Measurements from ENCODE around the gene MYZAP.

MYZAP gene

DNA sequence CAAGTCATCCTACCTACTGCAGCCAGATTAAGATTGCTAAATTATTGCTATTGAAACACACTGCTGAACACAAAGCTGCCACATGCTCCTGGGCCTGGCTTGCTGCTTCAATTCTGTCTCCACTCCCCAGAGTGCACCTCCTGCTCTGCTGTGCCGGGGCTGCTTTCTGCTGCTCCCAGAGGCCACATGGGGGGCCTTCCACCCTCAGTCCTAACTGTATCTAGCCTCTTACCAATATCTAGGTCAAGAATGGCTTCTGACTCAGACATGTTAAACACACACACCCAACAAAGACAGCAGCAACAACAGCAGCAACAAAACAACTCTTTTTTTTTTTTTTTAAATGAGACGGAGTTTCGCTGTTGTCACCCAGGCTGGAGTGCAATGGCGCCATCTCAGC lies 33.0 kb downstream of the MYZAP start:
- no peak for DNase-seq (ENCODE audit: low read depth in 2 of 3, low spot score in 2 of 3)

DNA sequence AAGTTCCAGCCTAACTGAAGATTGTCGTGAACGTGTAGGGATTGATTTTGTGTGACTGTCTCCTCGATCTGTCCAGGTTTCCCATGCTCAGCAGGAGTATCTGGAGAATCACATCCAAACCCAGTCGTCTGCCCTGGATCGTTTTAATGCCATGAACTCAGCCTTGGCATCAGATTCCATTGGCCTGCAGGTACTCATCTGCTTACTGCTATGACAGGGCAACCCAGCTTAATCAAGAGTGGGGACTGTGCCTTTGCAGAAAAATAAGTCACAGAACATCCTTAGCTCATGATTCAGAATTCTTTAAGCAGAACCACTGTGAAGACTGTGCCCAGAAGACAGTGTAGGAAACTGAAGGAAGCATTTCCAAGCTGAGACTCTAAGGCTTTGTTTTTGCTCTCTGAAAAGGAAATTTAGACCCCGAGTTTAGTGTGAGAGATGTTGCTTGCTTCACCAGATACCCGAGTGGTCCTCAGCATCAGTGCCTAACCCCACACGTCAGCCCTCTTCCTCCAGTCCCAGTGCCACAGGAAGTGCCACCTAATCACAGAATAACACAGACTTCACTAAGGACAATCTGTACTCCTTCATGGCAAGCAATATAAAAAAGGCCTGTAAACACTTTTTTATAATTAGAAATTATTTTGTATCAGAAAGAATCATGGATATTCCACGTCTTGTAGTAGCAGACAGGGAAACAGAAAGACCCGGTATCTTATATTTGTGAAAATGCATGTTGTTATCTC lies 34.2 kb downstream of the MYZAP start:
- DNase-seq (ENCODE audit: low read depth in 2 of 3, low spot score in 2 of 3), result no peak

DNA sequence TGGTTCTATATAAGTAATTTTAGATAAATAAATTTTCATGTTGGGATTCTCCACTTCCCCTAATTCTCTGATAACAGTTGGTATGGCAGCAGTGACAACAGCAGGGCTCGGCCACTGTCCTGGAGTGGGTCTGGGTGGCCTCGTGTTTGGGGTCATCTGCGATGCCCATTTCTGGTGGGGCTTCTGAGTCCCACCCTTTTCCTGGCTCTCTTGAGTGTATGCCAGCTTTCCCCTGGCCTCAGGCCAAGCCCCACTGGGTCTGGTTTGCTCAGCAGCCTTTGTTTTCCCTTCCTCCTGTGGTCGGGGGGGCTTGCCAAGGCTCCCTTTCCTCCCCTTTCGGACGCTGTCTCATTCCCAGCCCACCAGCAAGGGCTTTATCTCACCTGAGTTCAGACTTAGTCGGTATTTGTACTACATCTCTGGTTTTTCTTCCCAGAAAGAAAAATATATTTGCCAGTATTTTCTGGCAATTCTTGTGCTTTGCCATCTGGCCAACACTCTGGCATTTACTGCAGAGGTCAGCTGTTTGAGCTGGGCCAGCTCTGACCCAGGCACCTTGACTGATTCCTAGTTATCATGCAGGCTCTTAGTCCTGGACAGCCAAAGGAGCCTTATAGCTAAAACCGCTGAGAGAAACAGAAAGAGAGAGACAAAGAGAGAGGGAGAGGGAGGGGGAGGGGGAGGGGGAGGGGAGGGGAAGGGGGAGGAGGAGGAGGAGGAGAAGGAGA lies 35.2 kb downstream of the MYZAP start:
- DNase-seq (ENCODE audit: low read depth in 2 of 3, low spot score in 2 of 3), result no peak

DNA sequence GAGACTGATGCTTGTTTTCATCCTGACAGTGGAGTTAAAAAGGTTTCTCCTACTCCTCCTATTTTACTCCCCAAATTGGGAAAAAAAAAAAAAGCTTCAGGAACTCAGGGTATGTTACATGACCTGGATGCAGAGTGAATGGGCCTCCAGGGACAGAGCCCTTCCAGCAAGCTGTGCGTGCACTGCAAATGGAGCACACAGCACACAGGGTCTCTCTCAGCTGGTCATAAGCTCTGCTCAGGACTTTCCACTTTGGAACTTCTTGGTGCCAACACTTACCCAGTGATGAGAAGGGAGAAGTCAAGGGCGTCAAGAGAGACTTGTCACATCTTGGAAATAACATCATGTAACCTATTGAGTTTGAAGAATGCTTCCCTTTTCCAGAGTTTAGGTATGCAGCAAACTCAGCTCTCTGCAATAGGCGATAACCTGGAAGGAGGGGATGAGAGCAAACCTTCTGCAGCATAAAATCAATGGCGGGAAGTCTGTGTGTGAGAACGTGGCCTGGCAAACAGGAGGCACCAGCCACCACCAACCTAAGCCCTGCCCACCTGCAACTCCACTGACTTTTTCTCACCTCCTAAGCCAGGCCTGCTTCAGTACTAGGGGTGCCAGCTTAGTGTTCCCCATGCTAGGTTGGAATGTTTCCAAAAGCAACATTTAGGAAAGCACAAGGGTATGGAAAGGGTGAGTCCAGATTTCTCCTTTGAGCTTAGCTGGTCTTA lies 39.8 kb downstream of the MYZAP start:
- no peak for DNase-seq (ENCODE audit: low read depth in 2 of 3, low spot score in 2 of 3)

DNA sequence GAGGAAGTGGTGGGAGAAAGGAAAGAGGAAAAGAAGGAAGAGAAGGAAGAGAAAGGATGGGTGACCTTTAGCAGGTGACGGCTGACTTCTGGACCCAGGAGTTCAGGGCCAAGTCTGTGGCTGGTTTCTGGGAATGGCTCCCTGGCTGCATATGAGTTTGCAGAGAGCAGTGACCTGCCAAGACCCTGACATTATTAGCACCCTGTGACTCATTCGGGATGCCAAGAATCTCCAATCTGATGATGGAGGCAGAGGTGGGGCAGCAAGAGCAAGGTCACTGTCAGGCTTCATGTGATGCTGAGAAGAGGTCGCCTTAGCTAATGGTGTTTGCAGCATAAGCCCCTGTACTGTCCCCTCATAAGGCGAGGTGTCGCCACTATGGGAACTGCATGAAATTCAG lies 42.6 kb downstream of the MYZAP start:
- no peak for DNase-seq (ENCODE audit: low read depth in 2 of 3, low spot score in 2 of 3)

DNA sequence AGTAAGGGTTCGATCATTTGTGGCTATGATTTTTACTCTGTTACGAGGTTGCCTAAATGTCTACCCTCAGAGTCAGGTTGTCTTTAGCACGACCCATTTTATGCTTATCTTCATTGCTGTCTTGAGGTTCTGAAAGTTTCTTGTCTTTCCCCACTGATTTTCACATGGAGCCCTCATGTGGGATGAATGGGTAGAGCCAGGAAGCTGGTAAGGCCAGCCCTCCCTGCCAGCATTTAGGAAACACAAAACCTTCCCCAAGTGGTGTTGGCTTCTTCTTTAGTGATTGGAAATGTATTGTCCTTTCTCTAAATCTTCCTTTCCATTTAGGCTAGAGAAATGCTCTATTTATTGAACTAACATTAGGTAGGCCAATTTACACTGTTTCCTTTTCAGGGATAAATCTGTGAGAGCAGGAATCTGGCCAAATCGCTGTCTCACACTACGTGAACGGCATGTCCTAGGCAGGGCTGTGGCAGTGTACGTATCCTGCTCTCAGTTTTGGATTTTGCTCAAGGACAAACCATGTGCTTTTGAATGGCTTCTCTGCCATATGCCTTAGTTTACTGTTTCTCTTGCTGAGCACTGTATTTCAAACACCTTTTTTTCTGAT lies 43.7 kb downstream of the MYZAP start:
- no peak for DNase-seq (ENCODE audit: low read depth in 2 of 3, low spot score in 2 of 3)

DNA sequence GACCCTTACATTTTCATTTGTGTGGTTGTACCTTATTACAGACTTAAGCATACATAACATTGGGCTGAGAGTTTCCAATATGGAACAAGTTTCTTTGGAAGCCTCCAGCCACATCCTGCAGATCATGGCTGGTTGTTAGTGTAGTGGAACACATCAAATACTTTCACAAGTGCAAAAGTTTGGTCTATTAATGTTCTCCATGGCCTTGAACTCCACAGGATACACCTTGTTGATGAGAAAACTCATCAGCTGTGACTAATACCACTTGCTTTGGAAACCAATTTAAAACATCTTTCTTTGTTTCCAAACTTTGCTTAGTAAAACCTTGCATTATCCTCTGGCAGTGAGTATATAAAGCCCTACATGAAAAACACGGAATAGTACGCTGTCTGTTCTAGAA lies 46.1 kb downstream of the MYZAP start:
- no peak for DNase-seq (ENCODE audit: low read depth in 2 of 3, low spot score in 2 of 3)

DNA sequence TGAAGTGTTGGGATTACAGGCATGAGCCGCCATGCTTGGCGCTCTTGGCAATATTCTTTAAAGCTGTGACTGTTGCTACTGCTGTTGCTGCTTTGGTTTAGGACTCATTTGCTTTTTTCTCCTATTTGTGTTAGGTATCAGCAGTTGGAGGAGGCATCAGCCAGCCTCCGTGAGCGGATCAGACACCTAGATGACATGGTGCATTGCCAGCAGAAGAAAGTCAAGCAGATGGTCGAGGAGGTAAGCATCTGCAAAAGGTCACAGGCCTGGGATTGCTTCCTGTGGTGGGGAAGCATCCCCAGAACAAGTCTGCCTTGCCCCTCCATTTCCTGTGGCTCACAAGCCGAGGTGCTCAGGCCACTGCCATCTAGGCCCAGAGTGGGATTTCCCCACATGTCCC lies 47.6 kb downstream of the MYZAP start:
- DNase-seq (ENCODE audit: low read depth in 2 of 3, low spot score in 2 of 3), result no peak

DNA sequence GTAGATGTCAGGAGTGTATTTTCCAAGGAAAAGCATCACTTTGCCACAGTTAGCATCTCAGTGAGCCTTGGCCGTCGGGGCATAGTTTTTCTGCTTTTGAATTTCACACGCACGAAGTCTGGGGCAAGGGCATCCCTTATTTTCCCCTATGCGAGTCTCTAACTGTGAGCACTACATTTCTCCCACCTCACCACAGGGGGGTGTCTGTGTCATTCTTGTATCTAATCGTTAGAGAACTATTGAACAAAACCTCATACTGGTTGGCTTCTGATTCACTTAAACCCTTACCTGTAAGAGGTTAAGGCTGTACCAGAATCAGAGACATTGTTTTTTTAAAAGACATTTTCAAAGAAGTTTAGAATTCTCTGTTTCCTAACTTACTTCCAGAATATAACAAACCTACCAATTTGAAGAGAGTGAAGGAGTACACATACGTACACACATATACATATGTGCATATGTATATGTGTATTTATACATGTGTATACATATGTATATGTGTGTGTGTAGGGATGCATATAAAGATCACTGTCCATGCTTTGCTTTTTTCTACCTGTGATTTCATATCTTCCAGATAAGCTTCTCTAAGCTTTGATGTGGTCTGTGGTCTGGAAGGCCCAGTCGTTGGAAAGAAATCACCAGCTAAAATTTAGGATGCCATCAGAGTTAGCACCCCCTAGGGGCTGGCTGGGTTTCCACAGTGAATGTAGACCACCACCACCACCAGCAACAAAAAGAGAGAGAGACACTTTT lies 49.4 kb downstream of the MYZAP start:
- no peak for DNase-seq (ENCODE audit: low read depth in 2 of 3, low spot score in 2 of 3)

DNA sequence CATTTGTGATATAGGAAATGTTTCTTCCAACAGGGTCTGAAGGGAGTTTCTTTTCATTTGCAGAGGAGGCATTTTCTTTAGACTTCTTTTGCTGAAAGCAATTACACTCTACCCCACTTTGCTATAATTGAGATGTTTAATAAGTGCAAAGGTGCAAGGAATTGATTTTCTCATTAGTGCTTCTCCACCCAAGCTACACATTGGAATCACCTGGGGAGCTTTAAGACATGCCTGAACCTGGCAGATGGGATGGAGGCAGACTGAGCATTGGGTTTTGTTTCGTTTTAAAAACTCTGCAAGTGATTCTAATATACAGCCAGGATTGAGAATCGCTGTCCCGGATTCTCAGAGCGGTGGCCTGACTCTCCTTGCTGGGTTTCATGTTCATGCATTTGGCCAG lies 52.1 kb downstream of the MYZAP start:
- no peak for DNase-seq (ENCODE audit: low read depth in 2 of 3, low spot score in 2 of 3)

DNA sequence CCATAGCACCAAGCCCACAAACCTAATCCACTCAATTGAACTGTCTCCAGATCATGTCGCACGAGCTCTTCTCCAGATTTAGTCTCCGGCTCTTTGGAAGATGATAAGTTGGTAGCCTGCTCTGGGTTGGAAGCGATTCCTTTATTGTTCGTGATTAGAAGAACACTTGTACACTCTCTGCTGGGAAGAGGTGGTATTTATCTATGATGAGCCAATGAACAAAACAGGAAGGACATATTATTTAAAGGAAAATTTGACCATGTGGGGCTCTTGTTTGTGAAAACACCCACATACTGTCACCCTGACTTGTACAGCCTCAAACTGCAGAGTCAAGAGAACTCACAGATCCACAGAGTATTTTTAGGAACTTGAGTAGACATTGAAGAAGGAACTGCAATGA lies 54.4 kb downstream of the MYZAP start:
- no peak for DNase-seq (ENCODE audit: low read depth in 2 of 3, low spot score in 2 of 3)

DNA sequence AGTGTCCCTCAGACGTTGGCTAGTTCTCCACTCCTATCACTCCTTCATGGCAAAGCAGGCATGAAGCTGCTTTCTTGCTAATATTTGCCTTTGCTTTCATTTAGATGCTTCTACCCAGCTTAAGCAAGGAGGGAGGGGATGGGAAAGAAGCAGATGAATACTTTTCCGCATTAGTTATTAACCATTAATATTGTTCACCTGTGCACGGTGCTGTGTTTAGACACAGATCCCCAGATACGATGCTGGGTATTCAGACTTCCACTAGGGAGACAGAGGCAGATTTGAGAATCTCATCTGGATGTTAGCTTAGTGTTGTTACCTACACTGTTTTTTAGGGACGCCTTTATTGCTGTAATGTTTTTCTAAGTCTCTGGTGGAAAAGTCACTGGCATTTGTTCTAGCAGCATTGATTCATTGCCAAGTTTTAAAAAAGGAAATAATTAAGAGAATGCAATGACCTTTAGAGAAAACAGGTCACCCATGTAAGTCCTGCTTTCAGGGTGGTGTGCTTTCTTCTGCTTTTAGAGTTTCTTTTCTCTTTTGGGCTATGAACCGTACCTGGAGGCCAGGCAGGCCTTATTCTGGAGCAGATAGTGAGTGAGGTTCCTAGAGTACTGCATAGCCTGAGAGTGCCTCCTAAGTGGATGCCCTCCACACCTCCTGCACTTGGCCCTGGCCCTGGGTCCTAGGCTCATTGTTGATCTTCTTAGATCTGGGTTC lies 55.5 kb downstream of the MYZAP start:
- DNase-seq (ENCODE audit: low read depth in 2 of 3, low spot score in 2 of 3), result no peak

DNA sequence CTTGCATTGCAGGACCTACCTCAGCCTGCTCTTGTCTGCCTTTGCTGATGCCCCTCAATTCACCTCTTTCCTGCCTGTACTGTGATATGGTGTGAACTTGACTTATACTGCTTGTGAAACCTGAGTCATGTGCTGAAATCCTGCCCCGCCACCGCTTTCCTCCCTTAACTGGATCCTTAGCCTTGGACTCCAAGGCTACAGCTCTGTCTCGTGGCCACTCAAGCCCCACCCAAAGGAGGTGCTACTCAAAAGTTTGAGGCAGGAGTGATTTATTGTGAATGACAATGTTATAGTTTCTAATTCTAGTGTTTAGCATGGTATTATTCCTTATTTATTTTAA lies 56.1 kb downstream of the MYZAP start:
- no peak for DNase-seq (ENCODE audit: low read depth in 2 of 3, low spot score in 2 of 3)

DNA sequence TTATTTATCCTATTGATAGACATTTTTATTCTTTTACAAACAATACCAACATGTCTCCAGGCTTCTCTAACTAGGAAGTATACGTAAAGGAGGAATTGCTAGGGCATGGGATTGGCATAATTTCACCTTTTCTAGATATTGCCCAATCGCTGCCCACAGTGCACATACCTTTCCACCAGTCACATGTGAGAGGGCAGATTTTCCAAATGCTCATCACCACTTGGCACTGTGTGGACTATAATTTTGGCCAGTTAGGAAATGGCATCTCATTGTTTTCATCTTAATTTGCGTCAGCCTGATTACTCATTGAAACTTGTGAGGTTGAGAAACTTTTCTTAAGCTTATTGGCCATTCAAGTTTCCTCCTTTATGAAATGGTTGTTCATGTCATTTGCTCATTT lies 57.4 kb downstream of the MYZAP start:
- DNase-seq (ENCODE audit: low read depth in 2 of 3, low spot score in 2 of 3), result no peak

DNA sequence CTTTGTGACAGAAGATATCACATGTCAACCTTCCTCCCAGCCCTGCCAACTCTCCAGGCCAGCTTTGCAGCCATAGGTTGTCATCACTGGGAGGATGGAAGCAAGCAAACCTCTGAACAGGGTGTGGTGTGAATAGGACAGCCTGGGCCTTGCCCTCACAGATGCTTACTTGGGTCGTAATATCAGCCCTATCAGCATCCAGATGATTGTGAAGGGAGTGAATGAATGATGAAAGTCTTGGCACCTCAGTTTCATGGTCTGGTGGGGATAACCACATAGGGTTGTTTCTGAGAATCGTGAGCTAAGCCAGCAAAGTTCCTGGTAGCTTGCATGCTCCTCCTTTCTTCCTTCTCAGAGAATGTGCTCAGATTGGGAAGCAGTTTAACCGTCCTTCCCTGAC lies 59.7 kb downstream of the MYZAP start:
- DNase-seq (ENCODE audit: low read depth in 2 of 3, low spot score in 2 of 3), result no peak

DNA sequence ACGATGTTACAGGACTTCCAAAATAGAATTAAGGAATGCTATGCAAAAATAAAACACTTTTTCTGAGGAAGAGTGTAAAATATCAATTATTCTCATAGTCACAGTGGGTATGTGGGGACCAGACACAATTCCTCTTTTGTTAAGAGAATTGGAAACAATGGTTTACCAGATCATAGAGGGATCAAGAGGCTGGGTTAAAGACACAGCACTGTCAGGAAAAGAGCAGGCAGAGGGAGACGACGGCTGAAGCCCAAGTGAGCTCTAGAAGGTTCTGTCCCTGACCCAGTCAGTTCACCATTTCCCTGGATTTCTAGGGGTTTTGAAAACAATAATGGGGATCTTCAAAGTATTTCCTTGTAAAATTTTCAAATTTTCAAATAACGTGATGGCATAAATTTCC lies 60.8 kb downstream of the MYZAP start:
- no peak for DNase-seq (ENCODE audit: low read depth in 2 of 3, low spot score in 2 of 3)

DNA sequence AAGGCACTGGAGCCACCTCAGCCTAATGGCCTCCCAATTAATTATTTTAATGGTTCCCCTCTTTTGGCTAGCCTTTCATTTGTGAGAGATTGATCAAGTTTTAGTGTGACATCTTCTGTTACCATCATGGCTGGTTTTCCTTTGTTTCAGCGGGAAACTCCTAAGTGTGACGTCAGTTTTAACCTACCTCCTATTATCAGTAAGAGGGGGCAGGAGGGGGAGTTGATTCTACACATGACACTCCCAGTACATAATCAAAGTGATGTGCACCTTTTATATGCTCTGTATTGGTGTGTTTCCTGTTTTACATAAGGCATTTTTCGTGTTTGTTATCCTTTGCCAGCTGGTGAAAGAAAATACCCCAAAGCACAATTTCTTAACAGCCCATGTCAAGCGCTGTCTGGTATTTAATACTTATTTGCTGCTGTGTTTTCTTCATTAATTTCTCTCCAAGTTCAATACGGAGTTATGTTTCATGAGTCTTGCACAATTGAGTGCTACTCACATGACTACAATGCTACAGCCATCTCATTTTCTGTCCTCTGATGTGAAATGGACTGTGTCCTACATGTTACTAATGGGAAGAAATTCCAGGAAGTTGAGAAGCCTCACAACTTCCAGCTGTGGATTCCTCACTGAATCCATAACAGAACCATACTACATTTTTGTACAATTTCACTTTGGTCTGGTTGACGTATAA lies 62.6 kb downstream of the MYZAP start:
- DNase-seq (ENCODE audit: low read depth in 2 of 3, low spot score in 2 of 3), result no peak

DNA sequence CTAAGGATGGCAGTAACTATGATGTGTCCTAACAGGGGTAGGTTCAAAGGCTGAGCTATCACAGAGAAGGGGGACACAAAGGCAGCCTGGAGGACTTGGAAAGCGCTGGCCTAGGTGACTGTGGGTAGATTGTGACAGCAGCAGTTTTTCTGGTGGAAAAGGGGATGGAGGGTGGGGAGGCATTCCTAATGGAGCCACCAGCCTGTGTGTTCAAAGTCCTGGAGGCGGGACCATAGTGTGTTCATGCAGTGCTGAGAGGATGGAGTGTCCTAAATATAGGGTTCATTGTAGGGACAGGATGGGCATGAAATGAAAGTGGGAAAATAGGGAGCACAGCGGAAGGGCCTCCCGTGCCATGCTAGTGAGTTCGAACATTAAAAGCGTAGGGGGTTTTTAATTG lies 63.3 kb downstream of the MYZAP start:
- DNase-seq (ENCODE audit: low read depth in 2 of 3, low spot score in 2 of 3), result no peak

DNA sequence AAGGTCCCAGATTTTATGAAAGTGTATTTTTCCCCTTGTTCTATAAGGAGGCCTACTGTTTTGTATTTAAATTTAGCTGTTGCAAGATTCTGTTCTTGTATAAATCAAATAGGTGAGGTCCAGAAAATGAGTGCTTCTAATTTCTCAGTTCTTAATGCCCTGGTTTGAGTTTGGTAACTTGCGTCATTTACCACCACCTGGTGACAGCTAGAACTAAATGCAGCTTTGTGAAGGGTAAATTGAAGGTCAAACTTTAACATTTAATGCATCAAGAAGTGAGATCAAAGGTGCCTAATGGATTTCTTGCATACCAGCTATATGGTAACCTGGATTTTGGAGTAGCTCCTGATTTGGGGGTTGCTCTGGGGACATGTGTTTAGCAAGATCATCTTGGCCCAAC lies 64.1 kb downstream of the MYZAP start:
- no peak for DNase-seq (ENCODE audit: low read depth in 2 of 3, low spot score in 2 of 3)

DNA sequence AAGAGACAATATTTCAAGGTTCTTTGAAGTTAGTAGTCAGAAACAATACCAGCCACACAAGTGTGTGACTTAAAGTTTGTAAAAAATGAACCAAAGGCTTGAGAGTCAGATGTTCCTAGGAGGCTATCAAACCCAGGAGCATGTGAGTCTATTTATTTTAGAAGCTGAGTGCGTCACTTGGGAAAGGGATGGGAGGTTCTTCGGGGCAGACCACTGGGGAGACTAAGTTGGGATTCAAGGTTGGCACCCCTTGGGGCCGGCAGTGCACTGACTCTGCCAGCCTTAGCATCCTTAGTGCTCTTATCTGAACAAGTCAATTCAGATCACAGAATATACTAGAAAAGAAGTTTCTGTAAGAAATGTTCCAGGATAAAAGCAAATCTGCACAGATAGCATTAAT lies 64.7 kb downstream of the MYZAP start:
- no peak for DNase-seq (ENCODE audit: low read depth in 2 of 3, low spot score in 2 of 3)
